Middle frontal gyrus (tissue), 1 donor: ENCODE results near the gene ARHGEF10L.

Source experiments
- DNase-seq: peaks from one replicate; pipeline ENCODE4 v3.0.0-alpha.2; 2015; ENCODE audit warnings: low spot score; ENCODE audit errors: extremely low spot score

Gene ARHGEF10L

DNA sequence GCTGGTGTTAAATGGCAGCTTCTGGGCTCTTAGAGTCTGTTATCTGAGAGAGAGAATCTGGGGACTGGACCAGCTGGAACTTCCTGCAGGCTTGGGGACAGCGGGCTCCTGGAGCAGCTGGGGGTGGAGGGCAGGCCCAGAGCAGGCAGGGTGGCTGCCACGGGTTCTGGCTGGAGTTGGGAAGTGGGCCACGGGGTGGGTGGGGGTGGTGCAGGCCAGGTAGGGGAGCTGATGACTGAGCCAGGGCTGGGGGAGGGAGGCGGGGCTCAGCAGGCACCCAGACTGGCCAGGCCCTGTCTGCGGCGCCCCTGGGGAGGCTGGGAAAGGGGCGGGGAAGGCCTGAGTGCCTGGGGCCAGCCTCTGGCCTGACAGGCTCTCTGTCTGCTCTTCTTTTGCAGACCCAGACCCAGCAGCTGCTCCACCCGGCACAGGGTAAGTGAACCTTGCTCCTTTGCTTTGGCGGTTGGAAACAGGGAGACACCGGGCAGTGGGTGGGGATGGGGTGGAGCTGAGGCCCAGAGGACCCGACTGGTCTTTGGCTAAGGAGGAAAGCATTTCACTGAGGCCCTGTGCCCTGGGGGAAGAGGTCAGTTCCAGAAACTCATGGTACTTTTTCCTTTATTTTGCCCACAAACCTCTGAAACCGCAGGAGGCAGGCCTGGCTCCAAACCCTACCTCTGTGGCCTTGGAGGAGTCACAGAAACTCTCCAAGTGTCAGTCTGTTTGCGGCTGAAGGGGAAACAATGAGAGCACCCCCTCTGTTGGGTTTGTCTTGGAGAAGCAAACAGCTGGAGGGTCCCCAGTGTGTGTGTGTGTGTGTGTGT, 48.8 kb downstream of the ARHGEF10L start:
- no peak for DNase-seq

DNA sequence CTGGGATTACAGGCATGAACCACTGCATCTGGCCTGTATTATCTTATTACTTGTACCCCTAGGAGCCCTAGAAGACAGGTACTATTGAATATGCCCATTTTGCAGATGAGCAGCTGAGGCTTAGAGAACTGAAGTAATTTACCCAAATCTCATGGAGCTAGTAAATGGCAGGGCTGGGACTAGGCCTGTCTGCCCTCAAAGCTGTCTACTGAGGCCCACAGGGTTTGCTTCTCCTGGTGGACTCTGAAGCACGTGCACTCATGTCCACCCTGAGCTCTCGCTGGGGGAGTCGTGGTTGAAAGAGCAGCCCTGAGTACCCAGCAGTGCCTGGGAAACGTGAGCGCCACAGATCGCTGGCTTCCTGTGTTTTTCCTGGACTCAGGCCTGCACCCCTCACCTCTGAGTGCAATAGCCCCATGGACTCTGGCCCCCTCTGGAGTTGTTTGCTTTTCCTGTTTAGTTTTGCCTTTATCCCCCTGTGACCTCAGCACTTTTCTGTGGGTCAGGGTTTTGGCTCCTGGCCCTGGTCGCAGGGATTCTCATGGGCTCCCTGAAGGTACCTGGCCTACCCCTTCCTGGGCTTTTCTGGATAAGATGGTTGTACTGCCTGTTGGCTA, 52.4 kb downstream of the ARHGEF10L start:
- no peak for DNase-seq

DNA sequence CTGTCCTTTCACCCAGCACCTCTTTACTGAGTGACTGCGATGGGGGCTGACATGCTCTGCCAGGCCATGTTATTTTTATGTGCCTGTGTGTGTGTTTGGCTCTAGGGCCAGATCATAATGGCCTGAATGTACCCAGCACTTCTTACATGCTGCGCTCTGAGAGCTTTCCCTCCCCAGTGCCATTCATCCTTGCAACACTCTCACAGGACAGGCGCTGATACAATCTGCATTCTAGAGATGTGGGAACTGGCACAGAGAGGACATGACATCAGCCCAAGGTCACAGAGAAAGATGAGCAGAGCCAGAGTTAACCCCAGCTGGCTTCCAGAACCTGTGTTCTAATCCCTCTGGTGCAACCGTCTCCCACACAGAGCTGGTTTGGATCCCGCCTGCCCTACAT, 54.5 kb downstream of the ARHGEF10L start:
- DNase-seq = no peak

DNA sequence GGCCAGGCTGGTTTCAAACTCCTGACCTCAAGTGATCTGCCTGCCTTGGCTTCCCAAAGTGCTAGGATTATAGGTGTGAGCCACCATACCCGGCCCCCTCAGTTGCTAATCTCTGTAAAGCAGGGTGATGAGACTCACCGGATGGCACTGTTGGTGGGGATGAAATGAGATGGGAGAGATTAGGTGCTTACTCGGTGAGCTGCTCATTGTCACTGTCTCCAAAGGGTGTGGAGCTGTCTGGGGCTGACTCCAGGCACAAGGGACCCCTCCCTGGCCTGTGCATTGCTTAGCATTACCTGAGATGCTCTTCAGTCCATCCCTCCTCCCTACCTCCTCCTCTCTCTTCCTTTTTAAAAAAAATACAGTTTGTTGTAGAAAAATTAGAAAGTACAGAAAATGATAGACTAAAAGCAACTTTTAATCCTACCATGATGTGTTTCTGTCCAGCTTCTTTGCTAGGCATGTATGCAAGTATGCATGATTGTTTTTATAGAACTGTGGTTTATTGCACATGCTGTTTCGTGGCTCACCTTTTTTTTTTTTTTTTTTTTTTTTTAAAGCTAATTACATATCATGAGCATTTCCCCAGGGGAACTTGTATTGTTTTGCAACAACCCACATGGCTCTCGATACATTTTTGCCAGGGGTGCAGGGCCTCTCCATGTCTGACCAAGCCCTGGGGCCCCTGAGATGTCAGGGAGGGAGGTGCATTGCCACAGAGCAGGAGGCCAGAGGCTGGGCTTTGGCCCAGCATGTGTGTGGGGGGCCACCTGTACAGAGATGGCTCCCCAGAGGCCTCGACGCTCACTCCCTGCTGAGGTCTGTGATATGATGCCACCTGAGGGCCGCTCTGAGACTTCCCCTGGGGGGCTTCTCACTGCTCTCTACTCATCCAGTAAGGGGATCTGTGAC, 55.4 kb downstream of the ARHGEF10L start:
- no peak for DNase-seq

DNA sequence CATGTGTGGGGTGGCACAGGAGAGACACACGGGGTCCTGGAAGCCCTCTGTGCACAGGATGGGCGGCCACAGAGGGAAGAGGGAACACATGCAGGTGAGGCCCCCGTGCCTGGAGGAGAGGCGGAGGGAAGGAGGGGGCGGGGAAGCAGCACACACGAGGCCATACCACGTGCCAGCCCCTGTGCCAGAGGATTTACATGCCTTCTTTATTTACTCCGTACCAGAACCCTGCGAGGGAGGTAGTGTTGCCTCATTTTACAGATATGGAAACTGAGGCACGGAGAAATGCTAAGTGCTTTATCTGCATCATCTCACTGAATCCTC, 56.1 kb downstream of the ARHGEF10L start:
- DNase-seq = no peak

DNA sequence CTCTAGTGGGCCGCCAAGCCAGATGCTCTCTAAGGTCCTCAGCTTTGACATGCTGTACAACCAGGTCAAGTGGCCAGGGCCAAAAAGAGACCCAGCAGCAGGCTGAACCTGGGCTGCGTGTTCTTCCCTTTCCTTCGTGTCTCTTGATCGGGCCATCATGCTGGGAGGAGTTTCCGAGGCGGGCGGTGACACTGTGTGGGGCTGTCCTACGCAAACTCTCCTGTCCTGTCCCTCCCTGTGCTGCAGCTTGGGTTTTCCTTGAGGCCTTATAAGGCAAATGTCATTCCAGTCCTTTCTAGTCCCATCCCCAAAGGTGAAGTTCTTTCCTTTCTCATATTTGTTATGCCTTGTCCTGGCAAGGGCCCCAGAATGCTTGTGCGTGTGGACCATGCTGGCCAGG, 56.7 kb downstream of the ARHGEF10L start:
- DNase-seq = no peak

DNA sequence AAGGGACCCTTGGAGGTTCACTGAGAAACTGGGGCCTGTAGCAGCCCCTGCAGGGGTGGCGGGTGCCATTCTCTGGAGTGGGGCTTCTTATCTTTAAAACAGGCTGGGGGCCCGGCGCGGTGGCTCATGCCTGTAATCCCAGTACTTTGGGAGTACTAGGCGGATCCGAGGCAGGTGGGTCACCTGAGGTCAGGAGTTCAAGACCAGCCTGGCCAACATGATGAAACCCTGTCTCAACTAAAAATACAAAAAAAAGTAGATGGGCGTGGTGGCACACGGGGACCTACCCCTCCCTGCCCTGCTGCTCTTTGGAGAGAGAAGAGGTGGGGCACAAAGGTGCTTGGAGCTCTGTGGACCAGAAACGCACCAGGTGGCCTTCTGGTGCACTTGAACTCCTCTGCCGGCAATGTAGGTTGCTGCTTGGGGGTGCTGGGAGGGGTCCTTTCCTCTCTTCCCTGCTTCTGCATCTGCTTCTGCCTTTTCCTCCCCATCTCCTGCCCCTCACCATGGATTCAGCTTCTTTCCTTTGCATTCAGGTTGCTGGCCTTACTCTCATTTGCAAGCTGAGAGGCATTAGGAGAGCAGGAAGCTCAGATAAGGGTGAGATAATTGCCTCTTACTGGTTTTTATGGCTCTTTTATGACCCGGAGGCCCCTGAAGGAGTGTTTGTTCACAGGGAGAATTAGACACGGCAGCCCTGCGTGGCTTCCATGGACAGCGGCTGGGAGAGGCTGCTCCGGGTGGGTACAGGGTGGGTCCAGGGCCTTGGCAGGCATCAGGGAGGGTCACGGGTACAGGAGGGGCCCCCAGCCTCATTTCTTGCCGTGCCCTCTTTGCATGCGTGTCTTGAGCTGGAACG, 57.4 kb downstream of the ARHGEF10L start:
- no peak for DNase-seq

DNA sequence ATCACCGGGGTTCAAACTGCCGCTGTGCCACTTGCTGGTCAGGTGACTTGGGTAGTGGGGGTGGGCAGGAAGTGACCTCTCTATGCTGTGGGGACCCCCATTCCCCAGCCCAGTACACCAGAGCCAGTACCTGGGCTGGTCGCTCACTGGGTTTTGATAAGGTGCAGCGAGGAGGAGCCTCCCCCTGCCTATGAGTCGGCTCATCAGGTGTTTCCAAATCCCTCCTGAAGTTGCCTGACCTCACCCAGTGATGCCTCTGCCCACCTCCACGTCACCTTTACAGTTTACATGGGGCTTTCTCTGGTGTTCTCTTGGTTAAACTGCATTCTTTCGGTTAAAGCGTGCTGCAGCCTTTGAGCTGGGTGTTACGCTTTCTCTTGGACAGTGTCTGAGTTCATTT, 58.2 kb downstream of the ARHGEF10L start:
- DNase-seq = no peak

DNA sequence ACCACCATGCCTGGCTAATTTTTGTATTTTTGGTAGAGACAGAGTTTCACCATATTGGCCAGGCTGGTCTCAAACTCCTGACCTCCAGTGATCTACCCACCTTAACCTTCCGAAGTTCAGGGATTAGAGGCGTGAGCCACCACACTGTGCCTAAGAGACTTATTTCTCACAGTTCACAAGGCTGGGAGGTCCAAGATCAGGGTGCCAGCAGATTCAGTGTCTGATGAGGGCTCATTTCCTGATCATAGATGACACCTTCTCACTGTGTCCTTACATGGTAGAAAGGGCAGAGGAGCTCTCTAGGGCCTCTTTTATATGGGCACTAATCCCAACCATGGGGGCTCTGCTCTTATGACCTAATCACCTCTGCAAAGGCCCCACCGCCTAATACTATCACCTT, 58.8 kb downstream of the ARHGEF10L start:
- no peak for DNase-seq

DNA sequence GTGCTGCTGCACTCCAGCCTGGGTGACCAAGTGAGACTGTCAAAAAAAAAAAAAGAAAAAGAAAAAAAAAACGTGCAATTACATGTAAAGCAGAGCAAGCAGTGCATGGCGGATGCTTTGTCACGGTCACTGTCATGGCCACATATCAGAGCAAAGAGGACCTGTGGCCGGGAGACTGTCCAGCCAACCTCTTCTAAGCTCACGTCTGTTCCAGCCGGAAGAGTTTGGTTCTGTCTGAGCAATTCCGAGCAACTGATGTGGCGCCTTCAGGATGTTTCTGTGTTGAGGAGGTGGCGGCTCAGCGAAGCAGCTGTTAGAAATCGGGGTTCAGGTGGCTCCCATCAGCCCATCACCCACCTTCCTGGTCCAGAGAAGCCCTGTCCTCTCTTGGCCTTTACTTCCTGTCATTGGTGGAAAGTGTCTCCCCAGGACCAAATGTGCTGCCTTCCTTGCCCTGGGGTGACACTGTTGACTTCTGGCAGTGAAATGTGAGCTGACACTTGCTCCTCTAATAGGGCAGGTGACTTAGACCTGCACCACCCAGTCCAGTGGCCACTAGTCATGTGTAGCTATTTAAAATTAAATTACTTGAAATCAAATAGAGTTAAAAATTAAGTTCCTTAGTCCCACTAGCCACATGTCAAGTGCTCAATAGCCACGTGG, 59.9 kb downstream of the ARHGEF10L start:
- no peak for DNase-seq

DNA sequence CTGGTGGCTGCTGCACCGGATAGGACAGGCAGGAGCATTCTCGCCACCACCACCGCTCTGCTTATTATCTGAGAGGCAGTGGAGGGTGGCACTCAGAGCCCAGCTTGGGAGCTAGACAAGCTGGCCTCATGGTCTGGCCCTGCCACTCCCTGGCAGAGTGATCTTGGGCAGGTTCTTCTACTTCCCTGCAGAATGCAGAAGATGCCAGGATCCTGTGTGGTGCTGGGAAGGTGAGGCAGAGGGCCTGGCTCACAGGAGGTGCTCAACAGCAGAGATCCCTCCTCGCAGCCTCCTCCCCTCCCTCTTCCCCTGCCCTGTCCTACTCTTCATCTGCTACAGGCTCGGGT, 60.4 kb downstream of the ARHGEF10L start:
- DNase-seq = no peak

DNA sequence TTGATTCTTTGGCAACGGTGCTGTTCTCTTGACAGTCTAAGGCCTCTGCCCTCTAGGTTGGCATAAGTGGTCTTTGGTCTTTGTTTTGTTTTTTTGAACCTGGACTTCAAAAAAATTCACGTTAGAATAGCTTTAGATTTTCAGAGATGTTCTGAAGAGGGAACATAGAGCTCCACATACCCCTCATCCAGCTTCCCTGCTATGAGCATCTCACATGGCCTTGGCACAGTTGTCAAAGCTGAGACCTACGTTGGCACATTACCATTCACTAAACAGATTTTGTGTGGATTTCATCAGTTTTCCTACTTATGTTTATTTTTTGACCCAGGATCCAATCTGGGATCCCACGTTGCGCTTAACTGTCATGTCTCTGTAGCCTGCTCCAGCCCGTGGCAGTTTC, 60.8 kb downstream of the ARHGEF10L start:
- no peak for DNase-seq

DNA sequence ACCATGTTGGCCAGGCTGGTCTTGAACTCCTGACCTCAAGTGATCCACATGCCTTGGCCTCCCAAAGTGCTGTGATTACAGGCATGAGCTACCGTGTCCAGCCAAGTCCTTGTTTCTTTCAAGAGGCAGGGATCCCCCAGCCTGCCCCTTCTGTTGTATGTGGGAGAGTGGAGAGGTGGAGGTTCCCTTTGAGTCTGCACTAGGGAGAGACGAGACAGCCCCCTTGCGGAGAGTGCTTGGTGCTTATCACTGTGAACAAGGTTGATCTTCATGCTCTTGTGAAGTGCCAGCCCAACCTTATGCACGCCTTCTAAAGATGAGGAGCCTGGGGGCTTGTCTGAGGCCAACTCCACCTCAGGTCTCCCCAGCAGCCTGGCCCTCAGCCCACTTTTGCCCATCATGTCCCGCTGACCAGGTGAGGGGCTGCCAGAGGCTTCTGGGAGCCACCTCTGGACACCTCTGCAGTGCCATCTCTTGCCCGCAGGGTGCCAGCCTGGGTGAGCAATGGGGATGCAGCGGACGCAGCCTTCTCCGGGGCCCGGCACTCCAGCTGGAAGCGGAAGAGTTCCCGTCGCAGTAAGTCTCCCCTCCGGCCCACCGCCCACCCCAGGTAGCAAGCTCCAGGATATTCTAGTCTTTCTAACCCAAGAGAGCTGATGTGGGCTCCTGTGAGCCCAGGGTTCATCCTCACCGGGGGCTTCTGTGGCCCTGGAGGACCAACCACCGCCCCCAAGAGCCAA, 62.3 kb downstream of the ARHGEF10L start:
- DNase-seq = no peak

DNA sequence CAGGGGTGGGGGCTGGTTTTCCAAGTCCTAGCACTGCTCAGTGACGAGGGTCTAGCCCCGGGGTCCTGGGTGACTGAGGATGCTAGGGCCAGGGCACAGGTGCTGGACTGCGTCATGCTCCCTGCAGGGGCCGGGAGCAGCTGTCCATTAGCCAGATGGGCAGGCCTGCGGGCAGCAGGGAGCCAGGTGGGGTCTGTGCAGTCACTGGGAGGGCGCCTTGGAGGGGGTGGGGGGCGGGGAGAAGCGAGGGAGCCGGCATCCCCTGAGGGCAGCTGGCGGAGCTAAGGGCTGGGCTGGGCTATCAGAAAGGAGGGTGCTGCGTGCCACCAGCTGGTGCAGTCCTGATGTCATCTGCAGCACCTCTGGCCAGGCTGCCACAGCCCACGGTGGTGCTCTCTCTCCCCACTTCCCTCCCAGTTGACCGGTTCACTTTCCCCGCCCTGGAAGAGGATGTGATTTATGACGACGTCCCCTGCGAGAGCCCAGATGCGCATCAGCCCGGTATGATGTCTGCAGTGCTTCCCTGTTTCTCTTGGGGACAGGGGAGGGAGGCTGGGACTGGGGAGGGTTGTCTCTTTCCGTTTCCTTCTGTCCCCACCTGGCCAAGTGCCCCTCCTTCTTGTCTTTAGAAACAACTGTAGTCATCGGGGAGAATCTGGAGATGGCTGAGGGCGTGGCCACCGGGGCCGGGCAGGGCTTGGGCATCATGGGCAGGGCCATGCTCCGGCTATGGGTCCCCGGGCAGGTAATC, 63.8 kb downstream of the ARHGEF10L start:
- DNase-seq = no peak

DNA sequence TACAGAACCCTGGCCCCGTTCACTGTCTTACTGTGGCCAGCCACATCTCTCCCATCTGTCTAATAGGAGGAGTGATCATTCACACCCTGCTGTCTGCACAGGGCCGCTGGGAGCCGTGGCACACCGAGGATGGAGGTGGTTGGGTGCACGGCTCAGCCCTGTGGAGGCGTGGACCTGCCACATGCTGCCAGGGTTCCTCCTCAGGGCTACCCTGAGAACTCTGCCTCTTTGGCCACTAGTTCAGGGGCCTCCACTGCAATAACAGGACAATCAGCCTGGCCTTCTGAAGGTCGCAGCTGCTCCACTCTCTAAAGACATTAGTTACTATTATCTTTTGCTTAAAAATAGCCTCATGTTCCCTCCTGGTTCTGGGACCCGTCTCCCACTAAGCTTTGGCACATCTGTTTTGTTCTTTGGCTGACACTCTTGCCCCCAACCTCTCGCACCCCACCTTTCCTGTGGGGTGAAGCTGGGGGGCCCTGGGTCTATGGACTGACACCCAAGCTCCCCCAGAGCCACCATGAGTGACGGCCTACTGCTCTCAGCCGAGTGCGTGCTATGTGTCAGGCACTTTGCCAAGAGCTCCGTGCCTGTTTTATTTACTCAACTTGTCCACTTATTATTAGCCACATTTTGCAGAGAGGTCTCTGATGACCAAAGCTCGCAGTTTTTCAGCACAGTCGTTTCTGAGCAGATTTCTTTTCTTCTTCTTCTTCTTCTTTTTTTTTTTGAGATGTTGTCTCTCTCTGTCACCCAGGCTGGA, 66.3 kb downstream of the ARHGEF10L start:
- no peak for DNase-seq

DNA sequence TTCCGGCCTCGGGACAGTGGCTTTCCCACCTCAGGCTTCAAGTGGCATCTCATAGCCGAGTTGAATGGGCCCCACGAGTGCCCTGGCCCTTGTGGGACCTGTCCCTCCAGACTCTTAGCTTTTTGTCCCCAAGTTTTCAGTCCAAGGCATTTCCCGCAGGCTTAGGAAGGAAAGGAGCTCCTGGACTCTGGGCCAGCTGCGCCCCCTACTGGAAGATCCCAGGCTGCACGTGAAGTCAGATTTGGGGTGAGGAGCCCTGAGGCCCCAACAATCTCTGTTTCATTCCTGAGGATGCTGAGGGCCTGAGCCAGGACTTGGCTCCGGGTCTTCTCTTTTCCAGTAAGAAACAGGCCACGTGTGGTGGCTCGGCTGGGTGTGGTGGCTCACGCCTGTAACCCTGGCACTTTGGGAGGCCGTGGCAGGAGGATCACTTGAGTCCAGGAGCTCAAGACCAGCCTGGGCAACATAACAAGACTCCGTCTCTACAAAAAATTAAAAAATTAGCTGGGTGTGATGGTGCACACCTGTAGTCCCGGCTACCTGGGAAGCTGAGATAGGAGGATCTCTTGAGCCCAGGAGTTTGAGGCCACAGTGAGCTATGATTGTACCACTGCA, 67.4 kb downstream of the ARHGEF10L start:
- DNase-seq = peak; percentile 54

DNA sequence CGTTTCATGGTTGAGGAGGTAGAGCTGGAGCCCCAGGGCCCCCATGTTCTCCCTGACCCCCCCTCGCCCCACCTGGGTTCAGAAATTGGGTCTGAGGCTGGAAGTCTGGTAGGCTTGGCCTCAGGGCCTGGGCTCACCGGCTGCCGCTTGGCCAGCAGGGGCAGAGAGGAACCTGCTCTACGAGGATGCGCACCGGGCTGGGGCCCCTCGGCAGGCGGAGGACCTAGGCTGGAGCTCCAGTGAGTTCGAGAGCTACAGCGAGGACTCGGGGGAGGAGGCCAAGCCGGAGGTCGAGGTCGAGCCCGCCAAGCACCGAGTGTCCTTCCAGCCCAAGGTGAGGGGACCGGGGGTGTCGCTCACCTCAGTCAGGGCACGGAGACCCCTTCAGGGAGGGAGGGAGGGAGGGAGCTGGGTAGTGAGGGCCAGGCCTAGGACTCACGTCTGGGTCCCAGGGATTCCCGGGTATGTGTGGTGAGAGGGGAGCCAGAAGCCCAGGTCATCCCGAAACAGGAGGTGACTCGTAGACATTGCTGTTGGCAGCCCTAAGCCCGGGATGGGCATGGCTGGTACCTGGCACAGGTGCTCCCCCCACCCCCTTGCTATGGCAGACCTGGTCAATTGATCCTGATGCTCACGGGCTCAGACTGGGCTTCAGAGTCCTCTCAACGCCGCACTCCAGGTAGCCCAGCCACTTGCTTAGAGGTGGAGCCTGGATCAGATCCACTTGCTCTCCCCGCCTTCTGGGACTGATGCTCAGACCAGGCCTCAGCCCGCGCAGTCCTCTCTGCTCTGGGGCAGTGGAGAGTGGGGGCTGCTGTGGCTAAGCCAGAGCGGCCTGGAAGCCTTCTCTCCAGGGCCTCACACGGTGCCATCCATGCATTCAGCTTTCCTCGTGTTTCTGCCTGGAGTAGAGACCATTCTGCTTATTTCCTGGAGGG, 68.4 kb downstream of the ARHGEF10L start:
- no peak for DNase-seq
